NCI-H128 (cell line): ENCODE results near the gene XRN2.
"Not testable (repeated sequence)": the region's sequence is repeated elsewhere in the genome, so short reads cannot be mapped to it uniquely, and the experiment has no call there.

ENCODE experiments used
- DNase-seq: peaks from one replicate; lab custom pipeline; 2025; ENCODE audit not compliant: unreplicated experiment; lab: John Stamatoyannopoulos, UW

The XRN2 gene

DNA sequence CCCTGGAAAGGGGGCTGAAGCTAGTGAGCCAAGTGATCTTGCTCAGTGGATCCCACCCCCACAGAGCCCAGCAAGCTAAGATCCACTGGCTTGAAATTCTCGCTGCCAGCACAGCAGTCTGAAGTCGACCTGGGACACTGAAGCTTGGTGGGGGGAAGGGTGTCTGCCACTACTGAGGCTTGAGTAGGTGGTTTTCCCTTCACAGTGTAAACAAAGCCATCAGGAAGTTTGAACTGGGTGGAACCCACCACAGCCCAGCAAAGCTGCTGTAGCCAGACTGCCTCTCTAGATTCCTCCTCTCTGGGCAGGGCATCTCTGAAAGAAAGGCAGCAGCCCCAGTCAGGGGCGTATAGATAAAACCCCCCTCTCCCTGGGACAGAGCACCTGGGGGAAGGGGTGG lies 110.9 kb downstream of the XRN2 start:
- DNase-seq: not testable (repeated sequence)

DNA sequence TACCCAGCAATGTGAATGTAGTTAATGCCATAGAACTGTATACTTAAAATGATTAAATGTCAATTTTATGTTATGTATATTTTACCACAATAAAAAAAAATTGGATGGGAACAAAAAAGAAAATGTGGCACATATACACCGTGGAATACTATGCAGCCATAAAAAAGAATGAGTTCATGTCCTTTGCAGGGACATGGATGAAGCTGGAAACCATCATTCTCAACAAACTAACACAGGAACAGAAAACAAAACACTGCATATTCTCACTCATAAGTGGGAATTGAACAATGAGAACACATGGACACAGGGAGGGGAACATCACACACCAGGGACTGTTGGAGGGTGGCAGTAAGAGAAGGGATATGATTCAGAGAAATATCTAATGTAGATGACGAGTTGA lies 116.0 kb downstream of the XRN2 start:
- not testable (repeated sequence) for DNase-seq

DNA sequence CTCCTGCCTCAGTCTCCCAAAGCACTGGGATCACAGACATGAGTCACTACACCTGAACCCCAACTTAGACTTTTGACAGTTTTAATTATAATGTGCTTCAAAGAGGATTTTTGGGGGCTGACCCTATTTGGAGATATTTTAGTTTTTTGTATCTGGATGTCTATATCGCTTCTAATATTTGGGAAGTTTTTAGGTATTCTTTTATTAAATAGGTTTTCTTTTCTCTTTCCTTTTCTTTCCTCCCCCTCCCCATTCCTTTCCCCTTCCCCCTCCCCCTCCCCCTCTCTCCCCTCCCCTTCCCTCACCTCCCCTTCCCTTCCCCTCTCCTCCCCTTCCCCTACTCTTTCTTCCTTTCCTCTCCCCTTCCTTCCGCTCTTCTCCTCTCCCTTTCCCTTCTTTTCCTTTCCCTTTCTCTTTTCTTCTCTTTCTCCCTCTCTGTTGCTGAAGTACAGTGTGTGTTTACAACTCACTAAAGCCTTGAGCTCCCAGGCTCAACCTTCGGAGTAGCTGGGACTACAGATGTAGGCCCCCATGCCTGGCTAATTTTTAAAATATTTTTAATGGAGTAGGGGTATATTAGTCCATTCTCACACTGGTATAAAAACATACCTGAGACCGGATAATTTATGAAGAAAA lies 118.6 kb downstream of the XRN2 start:
- DNase-seq: no peak

DNA sequence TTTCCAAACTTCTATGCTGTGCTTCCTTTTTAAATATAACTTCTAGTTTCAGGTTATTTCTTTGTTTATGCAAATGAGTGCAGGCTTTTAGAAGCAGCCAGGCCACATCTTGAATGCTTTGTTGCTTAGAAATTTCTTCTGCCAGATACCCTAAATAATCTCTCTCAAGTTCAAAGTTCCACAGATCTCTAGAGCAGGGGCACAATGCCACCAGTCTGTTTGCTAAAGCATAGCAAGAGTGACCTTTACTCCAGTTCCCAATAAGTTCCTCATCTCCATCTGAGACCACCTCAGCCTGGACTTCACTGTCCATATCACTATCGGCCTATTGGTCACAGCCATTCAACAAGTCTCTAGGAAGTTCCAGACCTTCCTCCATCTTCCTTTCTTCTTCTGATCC lies 120.6 kb downstream of the XRN2 start:
- not testable (repeated sequence) for DNase-seq

DNA sequence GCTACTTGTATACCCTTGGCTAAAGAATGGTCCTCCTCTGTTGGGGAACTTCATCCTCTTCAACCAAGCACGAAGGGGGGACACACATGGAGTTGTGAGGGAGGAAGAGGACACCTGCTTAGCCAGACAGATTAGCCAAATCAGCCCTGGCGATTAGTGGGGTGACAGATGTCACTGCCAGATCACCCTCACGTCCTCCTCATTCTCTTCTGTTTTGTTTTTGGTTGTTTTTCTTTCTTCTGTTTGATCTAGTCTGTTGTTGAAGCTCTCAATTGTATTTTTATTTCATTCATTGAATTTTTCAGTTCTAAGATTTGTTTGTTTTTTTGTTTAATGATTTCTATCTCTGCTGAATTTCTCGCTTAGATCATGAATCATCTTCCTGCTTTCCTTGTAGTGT lies 121.7 kb downstream of the XRN2 start:
- no peak for DNase-seq

DNA sequence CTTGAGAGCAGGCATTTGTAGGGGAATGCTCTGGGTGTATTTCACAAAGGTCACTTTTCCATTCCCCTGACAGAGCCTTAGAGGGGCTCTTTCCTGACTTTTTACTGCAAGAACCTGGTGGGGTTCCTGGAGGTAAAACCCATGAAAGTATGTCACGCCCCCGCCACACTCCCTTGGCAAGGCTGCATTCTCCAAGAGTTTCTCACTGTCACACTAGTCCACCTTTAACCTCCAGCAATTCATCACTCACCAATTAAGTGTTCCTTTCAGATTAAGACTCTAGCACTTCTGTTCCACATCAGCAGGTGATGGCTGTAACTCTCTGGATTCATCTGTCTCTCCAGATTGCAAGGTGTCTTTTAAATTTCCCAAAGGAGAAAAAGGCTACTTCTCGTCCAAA lies 126.9 kb downstream of the XRN2 start:
- no peak for DNase-seq

DNA sequence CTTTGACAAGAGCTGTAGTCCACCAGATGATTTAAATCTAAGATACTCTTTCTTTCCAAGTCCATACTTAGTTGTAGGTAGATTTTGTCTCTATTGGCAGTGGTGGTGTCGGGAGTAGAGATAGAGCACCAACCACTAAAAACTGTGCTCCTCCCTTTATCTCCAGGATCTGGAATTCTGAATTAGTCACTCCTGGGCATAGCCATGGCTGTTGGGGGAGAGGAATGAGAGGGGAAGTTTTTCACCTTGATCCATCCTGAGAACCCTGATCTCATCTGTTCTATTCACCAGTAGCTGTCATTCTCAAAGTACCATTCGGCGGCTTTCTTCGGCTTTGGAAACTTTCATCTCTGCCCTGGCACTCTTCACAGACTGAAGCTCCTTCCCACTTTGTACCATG lies 129.8 kb downstream of the XRN2 start:
- DNase-seq: no peak

DNA sequence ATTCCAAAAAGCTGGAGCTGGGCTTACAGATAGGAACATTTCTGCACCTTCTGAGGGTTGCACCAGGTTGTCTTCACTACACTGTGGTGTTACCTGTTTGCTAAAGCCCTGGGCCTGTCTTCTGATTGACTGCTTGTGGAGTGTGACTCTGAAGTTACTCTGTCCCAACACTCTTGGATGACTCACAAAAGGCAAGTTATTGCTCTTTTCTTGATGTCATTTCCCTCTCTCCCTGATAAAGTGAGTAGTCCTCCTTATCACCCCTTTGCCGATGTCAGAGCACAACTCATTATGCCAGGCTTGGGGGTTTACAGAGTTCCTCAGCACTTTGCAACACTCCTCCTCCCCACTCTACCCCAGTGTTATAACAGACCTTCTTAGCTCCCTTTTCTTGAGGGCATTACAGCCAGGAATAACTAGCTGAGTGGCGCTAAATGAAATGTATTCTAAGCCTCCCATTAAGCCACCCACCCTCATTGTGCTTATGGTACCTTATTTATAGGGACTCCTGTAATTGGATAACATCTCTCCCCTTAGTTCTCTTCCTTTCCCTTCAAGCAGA lies 130.3 kb downstream of the XRN2 start:
- DNase-seq: no peak

DNA sequence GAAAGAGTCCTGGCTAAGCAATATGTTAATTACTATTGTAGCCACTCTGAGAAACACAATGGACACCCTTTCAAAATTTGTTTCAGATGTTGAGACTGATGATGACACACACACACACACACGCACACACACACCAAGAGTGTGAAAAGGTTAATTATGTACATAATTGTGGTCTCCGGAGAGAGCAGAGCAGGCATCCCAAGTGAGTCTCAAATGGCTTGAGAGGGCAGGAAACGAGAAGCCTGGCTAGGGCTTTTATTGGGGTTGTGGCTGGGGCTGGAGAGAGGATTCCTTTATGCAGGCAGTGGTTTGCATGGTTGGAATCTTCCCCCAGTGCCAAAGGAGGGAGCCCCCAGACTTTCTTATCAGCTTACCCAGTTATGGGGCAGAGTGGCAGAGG lies 132.4 kb downstream of the XRN2 start:
- DNase-seq: no peak

DNA sequence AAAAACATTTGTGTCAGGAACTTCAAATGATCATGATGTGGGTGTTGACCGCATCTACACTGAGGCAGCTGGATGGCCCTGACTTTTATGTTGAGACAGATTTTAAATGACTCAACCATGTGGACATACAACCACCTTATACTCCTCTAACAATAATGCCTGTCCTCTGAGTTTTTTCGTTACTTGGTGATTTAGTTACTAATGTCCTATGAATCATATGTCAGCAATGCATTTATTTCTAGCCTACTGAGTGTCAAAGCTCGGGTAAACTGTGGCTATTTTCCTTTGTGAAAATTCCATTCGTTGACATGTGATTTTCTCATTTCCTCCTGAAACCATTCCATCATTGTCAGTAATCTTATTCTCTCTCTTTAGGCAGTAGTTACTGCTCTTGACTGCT lies 133.1 kb downstream of the XRN2 start:
- DNase-seq: no peak

DNA sequence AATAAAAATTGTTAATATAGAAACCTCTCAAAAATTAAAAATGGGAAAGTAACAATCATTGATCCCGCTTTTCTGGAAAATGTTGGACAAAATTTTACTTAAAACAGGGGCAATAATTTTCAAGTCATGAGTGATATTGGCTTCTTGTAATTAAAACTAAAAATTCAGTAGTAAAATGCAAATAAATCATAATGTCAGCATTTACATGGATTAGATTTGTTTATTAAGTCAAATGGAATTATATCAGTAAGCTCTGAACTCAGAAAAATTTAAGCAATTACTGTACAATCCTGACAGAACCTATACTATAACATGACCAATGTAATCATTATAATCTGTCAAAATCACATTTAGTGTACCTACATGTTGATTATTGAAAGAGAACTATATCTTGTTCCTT lies 134.1 kb downstream of the XRN2 start:
- DNase-seq: no peak

DNA sequence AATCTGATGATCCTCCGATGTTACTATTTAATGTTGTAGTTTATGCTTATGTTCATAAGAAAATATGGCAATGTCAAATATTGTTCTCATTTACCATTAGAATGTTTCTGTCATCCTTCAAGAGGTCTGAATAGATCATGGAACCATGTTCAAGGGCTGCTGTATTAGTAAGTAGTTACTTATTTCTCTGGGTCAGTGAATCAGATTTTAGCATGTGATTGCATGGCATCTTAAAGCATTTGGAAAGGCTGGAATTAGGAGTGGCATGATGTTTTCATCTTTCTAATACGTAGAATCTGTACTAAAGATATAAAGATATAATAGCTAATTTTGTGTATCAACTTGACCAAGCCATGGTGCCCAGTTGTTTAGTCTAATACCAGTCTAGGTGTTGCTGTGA lies 134.7 kb downstream of the XRN2 start:
- DNase-seq: no peak
